GM19455 (cell line): Measurements from ENCODE around the gene MAGI1.

Experiments
- ATAC-seq: cut with Tn5 transposase; IDR thresholded peaks from one replicate; pipeline ENCODE4 v1.9.1; 2021; ENCODE audit not compliant: unreplicated experiment

The MAGI1 gene

GRCh38 chr3:65685621-65686235 lies 353.0 kb downstream of the MAGI1 start:
- no peak for ATAC-seq

GRCh38 chr3:65678516-65678915 lies 360.2 kb downstream of the MAGI1 start:
- no peak for ATAC-seq

GRCh38 chr3:65677486-65678010 lies 361.2 kb downstream of the MAGI1 start:
- no peak for ATAC-seq

GRCh38 chr3:65676580-65676979 lies 362.1 kb downstream of the MAGI1 start:
- no peak for ATAC-seq

GRCh38 chr3:65675011-65675410 lies 363.7 kb downstream of the MAGI1 start:
- ATAC-seq, result no peak

- ATAC-seq, result no peak
These were observed 364.5 kb downstream of the MAGI1 start for GRCh38 chr3:65674226-65674625.

- ATAC-seq, result no peak
These were observed 365.6 kb downstream of the MAGI1 start for GRCh38 chr3:65672871-65673815.

GRCh38 chr3:65672061-65672460 lies 366.7 kb downstream of the MAGI1 start:
- ATAC-seq, result no peak

GRCh38 chr3:65671004-65671403 lies 367.7 kb downstream of the MAGI1 start:
- no peak for ATAC-seq

GRCh38 chr3:65669163-65669875 lies 369.4 kb downstream of the MAGI1 start:
- ATAC-seq, result no peak

- no peak for ATAC-seq
These were observed 370.8 kb downstream of the MAGI1 start for GRCh38 chr3:65667963-65668362.

- no peak for ATAC-seq
These were observed 372.1 kb downstream of the MAGI1 start for GRCh38 chr3:65666448-65667091.

GRCh38 chr3:65665915-65666314 lies 372.8 kb downstream of the MAGI1 start:
- ATAC-seq, result no peak

GRCh38 chr3:65664931-65665330 lies 373.8 kb downstream of the MAGI1 start:
- no peak for ATAC-seq

- no peak for ATAC-seq
These were observed 374.3 kb downstream of the MAGI1 start for GRCh38 chr3:65664446-65664845.

GRCh38 chr3:65662095-65662494 lies 376.6 kb downstream of the MAGI1 start:
- no peak for ATAC-seq

- no peak for ATAC-seq
These were observed 378.6 kb downstream of the MAGI1 start for GRCh38 chr3:65660000-65660598.

GRCh38 chr3:65659396-65659795 lies 379.3 kb downstream of the MAGI1 start:
- no peak for ATAC-seq

- ATAC-seq, result no peak
These were observed 380.3 kb downstream of the MAGI1 start for GRCh38 chr3:65658401-65658800.

- ATAC-seq, result no peak
These were observed 383.7 kb downstream of the MAGI1 start for GRCh38 chr3:65655061-65655460.

GRCh38 chr3:65653731-65654130 lies 385.0 kb downstream of the MAGI1 start:
- ATAC-seq, result no peak
